Measurements from ENCODE around the gene FTSJ3. TPM values are rescaled to one million over a fixed set of nuclear protein-coding genes. Genes with fewer than 3 reads are reported as not detected.
"Not testable (repeated sequence)": the region's sequence is repeated elsewhere in the genome, so short reads cannot be mapped to it uniquely, and the experiment has no call there.

FTSJ3 gene
- total RNA-seq, 1 experiment from 2014 or later, result 36.7 TPM

DNA sequence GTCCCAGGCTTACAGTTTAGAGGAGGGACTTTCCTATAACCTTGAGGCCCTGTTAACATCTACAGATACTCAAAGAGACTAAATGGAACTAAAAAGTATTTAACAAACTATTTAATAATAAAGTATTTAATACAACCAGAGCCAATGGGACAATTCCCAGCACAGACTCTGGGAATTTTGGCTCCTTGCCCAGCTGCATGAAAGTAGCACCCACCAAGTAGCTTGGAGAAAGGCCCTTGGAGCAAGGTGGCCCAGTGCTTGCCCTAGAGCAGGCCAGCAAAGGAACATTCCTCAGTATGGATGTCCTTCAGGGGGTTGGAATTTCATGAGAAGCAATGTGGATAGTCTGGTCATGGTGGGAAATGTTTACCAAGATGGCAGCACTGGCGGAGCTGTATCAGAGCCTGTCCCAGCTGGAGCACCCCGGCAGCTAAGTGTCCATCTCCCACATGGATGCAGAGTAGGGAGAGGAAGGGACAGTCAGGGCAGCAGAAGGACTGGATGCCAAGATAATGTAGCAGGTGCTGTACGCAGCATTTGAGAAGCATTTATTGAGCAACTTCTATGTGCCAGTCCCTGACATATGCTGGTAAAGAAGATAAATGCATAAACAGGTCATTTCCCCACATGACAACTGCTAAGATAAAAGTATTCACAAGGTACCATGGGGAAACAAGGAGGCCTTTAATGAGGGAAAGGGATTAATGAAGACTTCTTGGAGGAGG lies 20.2 kb upstream of the FTSJ3 start:
- DNase-seq (ENCODE audit: unreplicated experiment), result no peak
- ChIA-PET CTCF (interaction anchor here (0.6 to 3.2 kb wide), 3 partner anchors 18 to 645 kb away, joined by 3 to 12 read pairs (median 11); no protein-coding TSS in a partner anchor), POLR2A (interaction anchor here (0.6 to 1.6 kb wide), 3 partner anchors 19 to 1138 kb away, joined by 3 to 6 read pairs (median 4); no protein-coding TSS in a partner anchor)
- Mint-ChIP-seq H3K9me3 (ENCODE audit: unreplicated experiment) (no peaks in the 10 kb centered on the region), H3K36me3 (ENCODE audit: insufficient read depth, unreplicated experiment) (no peaks in the 10 kb centered on the region), H3K4me1 (ENCODE audit: insufficient read depth, unreplicated experiment) (peaks cover 11% of the 10 kb centered on the region), H3K4me3 (ENCODE audit: unreplicated experiment) (no peak overlapping the region), H3K27ac (ENCODE audit: low read depth, unreplicated experiment) (no peak overlapping the region), H3K27me3 (ENCODE audit: insufficient read depth, unreplicated experiment) (no peaks in the 10 kb centered on the region)
- TF ChIP-seq, protein P1, sequence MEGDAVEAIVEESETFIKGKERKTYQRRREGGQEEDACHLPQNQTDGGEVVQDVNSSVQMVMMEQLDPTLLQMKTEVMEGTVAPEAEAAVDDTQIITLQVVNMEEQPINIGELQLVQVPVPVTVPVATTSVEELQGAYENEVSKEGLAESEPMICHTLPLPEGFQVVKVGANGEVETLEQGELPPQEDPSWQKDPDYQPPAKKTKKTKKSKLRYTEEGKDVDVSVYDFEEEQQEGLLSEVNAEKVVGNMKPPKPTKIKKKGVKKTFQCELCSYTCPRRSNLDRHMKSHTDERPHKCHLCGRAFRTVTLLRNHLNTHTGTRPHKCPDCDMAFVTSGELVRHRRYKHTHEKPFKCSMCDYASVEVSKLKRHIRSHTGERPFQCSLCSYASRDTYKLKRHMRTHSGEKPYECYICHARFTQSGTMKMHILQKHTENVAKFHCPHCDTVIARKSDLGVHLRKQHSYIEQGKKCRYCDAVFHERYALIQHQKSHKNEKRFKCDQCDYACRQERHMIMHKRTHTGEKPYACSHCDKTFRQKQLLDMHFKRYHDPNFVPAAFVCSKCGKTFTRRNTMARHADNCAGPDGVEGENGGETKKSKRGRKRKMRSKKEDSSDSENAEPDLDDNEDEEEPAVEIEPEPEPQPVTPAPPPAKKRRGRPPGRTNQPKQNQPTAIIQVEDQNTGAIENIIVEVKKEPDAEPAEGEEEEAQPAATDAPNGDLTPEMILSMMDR (IDR thresholded peaks at IDR 0.05; ENCODE audit: unreplicated experiment), result no peak
- intact Hi-C loops (cut with micrococcal nuclease), result no loop called here
- no TSS peak for BruUV-seq (replicated peaks)

DNA sequence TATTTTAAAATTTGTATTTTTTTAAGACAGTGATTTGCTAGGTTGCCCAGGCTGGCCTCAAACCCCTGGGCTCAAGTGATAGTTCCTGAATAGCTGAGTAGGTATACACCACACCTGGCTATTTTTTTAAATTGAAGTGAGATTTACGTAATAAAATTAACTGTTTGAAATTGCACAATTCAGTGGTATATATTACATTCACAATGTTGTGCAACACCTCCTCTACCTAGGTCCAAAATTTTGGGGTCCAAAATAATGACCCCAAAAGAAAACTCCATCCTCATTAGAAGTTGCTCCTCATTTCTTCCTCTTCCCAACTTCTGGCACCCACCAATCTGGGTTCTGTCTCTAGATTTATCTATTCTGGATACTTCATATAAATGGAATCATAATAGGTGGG lies 18.0 kb upstream of the FTSJ3 start:
- TF ChIP-seq, protein P1 (IDR thresholded peaks at IDR 0.05; ENCODE audit: unreplicated experiment), result no peak
- Mint-ChIP-seq H3K27ac (ENCODE audit: low read depth, unreplicated experiment) (no peak overlapping the region), H3K36me3 (ENCODE audit: insufficient read depth, unreplicated experiment) (peaks cover 5% of the 10 kb centered on the region), H3K4me1 (ENCODE audit: insufficient read depth, unreplicated experiment) (peaks cover 20% of the 10 kb centered on the region), H3K27me3 (ENCODE audit: insufficient read depth, unreplicated experiment) (no peaks in the 10 kb centered on the region), H3K4me3 (ENCODE audit: unreplicated experiment) (no peak overlapping the region), H3K9me3 (ENCODE audit: unreplicated experiment) (no peaks in the 10 kb centered on the region)
- ChIA-PET CTCF (interaction anchor here (1.2 to 3.2 kb wide), 2 partner anchors 20 to 22 kb away, joined by 3 to 11 read pairs; no protein-coding TSS in a partner anchor), POLR2A (interaction anchor here (9.6 kb wide), 1 partner anchor 18 kb away, joined by 187 read pairs; the partner anchor contains the start of genes FTSJ3 and PSMC5)
- no TSS peak for BruUV-seq (replicated peaks)
- intact Hi-C loops (cut with micrococcal nuclease), result no loop called here
- no peak for DNase-seq (ENCODE audit: unreplicated experiment)

DNA sequence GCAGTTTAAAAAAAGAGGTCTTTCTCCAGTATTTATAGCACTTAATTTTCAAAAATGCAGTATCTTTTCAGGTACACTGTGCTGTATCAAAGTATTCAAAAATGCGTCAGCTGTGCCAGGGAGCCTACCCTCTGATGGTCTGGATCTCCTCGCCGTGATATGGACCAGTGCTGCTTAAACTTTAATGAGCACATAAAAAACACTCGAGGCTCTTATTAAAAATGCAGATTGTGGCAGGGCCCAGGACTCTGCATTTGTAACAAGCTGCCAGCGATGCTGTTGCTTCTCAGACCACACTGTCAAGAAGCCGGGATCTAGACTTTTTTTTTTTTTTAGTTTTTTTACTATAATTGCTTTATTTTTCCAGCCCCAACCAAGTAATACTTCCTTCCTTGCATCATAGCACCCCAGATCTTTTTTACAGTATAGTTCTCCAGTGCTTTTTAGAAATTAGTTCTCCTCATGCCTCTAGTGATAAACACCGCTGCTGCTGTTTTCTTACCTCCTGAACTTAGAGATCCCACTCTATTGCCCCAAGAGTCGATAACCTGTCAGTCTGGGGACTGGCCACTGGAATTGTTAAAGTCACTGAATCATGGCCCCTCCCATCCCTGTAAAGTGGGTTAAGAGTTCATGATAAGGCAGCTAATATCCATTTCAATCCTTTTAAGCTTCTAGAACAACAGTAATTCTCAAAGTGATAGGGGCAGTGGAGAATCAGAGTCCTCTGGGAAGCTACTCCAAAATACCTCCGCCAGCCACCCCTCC lies 16.6 kb upstream of the FTSJ3 start:
- ChIA-PET POLR2A (interaction anchor here (0.7 to 9.6 kb wide), 7 partner anchors 17 to 802 kb away, joined by 3 to 187 read pairs (median 4); partner anchors contain the start of genes CCDC47, DDX42, FTSJ3 and PSMC5), CTCF (interaction anchor here (0.6 to 1.2 kb wide), 8 partner anchors 10 to 187 kb away, joined by 3 to 4 read pairs (median 4); no protein-coding TSS in a partner anchor)
- H3K9me3 Mint-ChIP-seq (ENCODE audit: unreplicated experiment), result no peaks in the 10 kb centered on the region
- intact Hi-C loops (cut with micrococcal nuclease), result no loop called here
- no peaks in the 10 kb centered on the region for H3K27me3 Mint-ChIP-seq (ENCODE audit: insufficient read depth, unreplicated experiment)
- no TSS peak for BruUV-seq (replicated peaks)
- no peak for DNase-seq (ENCODE audit: unreplicated experiment)
- no peak overlapping the region for H3K27ac Mint-ChIP-seq (ENCODE audit: low read depth, unreplicated experiment)
- TF ChIP-seq, protein P1 (IDR thresholded peaks at IDR 0.05; ENCODE audit: unreplicated experiment), result no peak
- H3K4me3 Mint-ChIP-seq (ENCODE audit: unreplicated experiment), result peak overlapping the region; percentile 93
- peaks cover 23% of the 10 kb centered on the region for H3K4me1 Mint-ChIP-seq (ENCODE audit: insufficient read depth, unreplicated experiment)
- peaks cover 14% of the 10 kb centered on the region for H3K36me3 Mint-ChIP-seq (ENCODE audit: insufficient read depth, unreplicated experiment)

DNA sequence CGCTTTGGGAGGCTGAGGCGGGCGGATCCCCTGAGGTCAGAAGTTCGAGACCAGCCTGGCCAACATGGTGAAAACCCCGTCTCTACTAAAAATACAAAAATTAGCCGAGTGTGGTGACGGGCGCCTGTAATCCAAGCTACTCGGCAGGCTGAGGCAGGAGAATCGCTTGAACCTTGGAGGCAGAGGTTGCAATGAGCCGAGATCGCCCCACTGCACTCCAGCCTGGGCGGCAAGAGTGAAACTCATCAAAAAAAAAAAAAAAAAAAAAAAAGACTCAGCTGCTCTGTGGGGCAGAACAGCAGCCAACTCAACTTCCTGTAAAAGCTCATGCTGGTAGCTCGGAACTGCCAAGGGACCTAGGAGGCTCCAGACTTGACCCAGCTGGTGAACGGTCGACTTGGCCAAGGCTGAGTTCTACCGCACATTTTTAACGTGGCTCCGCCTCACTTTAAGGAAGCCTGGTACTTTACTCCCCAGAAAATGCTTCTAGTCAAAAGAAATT lies 16.0 kb upstream of the FTSJ3 start:
- peaks cover 14% of the 10 kb centered on the region for H3K36me3 Mint-ChIP-seq (ENCODE audit: insufficient read depth, unreplicated experiment)
- H3K4me3 Mint-ChIP-seq (ENCODE audit: unreplicated experiment), result peak overlapping the region; percentile 93
- POLR2A ChIA-PET, result interaction anchor here (0.8 to 9.6 kb wide), 9 partner anchors 16 to 663 kb away, joined by 3 to 187 read pairs (median 9); partner anchors contain the start of genes CCDC47, CEP95, DDX42 and DDX5
- BruUV-seq (replicated peaks), result TSS peak; percentile 74
- H3K27me3 Mint-ChIP-seq (ENCODE audit: insufficient read depth, unreplicated experiment); H3K9me3 Mint-ChIP-seq (ENCODE audit: unreplicated experiment); intact Hi-C loops (cut with micrococcal nuclease): not testable (repeated sequence)
- DNase-seq (ENCODE audit: unreplicated experiment), result peak; percentile 39
- peak overlapping the region; percentile 90 for H3K27ac Mint-ChIP-seq (ENCODE audit: low read depth, unreplicated experiment)
- CTCF ChIA-PET, result interaction anchor here (0.6 to 1.1 kb wide), 6 partner anchors 9 to 46 kb away, joined by 3 to 4 read pairs (median 4); no protein-coding TSS in a partner anchor
- peaks cover 30% of the 10 kb centered on the region for H3K4me1 Mint-ChIP-seq (ENCODE audit: insufficient read depth, unreplicated experiment)
